Activated naive CD4-positive, alpha-beta T cell treated with anti-CD3 and anti-CD28 coated beads, Interleukin-2, amount 50 U/mL, for 72 hours (primary cell): ENCODE results near the gene PPM1K. TPM values are rescaled to one million over a fixed set of nuclear protein-coding genes. Genes with fewer than 3 reads are reported as not detected.

Experiments used
- total RNA-seq, 2 donors: library from RNA; stranded (reverse); gene quantifications; one replicate each; pipeline ENCODE4 v1.2.3, GENCODE V29; 2022

The PPM1K gene
- total RNA-seq, 2 donors from 2014 or later = 48.4 to 55.8 TPM

Other genes with a start within 250 kb of the PPM1K start
- under 1 TPM in 1 of 2 donors, not detected in 1; 0.74 TPM for gene ABCG2, start 125.9 kb downstream of the PPM1K start, total RNA-seq
- 1 to 10 TPM; 2.2 to 9.3 TPM for gene HERC6, start 94.3 kb upstream of the PPM1K start, total RNA-seq
- 10 to 100 TPM; 24.8 to 38.9 TPM for gene HERC5, start 172.6 kb upstream of the PPM1K start, total RNA-seq
- 10 to 100 TPM; 18.3 to 58.5 TPM for gene PYURF, start 239.2 kb upstream of the PPM1K start, total RNA-seq